Astrocyte of the spinal cord (primary cell): ENCODE measurements around the gene NIP7.

Source experiments
- DNase-seq: peaks from one replicate; pipeline ENCODE4 v3.0.0; 2011; ENCODE audit warnings: low read depth, low spot score
- H3K4me3 ChIP-seq: 2 replicates; pipeline ENCODE4 v1.5.1; 2011; ENCODE audit warnings: low read depth, mild to moderate bottlenecking, low read length, moderate library complexity
- in situ Hi-C: cut with HindIII; loops from 2 replicates; pipeline ENCODE4 v1.10.0; 2017; ENCODE audit warnings: low sequenced_read_pairs
- TF ChIP-seq, protein P1 (sequence below): IDR thresholded peaks from 2 replicates; pipeline ENCODE4 v1.5.1; 2012; ENCODE audit warnings: low read depth, mild to moderate bottlenecking, low read length, inconsistent platforms

NIP7 gene

DNA sequence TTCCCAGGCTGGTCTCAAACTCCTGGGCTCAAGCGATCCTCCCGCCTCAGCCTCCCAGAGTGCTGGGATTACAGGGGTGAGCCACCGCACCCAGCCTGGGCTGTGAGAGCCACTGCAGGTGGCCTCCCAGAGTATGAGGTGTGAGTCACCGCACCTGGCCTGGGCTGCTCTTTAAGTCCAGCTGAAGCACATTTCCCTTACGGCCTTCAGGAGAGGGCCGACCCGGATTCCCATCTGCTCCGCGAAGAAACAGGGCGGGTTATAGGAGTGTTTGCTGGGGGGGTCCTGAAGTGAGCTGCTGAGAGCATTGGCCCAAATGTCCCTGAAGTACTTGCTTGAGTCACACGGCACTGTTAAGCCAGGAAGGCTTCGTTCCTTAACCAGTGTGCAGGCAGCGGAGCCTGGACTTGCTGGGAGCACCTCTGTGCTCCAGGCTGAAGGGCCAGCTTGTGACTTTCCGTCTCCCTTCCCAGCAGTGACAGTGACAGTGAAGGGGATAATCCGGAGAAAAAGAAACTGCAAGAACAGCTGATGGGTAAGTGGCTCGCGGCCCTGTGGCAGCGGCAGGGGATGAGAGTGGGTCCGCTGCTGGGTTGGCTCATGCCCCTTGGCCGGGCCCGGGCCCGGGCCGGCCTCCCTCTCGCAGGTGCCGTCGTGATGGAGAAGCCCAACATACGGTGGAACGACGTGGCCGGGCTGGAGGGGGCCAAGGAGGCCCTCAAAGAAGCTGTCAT lies 21.2 kb upstream of the NIP7 start:
- in situ Hi-C loops: no loop called here
- no peak overlapping the region for H3K4me3 ChIP-seq
- DNase-seq: no peak
- TF ChIP-seq, protein P1, sequence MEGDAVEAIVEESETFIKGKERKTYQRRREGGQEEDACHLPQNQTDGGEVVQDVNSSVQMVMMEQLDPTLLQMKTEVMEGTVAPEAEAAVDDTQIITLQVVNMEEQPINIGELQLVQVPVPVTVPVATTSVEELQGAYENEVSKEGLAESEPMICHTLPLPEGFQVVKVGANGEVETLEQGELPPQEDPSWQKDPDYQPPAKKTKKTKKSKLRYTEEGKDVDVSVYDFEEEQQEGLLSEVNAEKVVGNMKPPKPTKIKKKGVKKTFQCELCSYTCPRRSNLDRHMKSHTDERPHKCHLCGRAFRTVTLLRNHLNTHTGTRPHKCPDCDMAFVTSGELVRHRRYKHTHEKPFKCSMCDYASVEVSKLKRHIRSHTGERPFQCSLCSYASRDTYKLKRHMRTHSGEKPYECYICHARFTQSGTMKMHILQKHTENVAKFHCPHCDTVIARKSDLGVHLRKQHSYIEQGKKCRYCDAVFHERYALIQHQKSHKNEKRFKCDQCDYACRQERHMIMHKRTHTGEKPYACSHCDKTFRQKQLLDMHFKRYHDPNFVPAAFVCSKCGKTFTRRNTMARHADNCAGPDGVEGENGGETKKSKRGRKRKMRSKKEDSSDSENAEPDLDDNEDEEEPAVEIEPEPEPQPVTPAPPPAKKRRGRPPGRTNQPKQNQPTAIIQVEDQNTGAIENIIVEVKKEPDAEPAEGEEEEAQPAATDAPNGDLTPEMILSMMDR: no peak

DNA sequence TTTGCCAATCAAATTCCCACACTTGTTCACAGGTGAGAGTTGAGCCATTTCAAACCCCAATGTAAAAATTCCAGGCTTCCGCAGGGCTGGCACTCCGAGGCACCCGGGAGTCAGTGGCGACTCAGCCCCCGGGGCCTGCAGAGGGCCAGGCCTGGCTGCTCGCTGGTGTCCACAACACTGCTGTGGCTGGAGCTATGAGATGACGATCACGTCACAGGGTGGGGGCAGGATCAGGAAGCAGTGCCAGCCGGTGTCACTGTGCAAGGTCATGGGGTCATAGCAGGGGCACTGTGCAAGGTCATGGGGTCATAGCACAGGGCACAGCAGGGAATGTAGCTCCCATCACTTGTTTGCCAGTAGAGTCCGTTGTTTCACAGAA lies 20.7 kb upstream of the NIP7 start:
- in situ Hi-C loops: no loop called here
- no peak for DNase-seq
- no peak overlapping the region for H3K4me3 ChIP-seq
- TF ChIP-seq, protein P1: no peak

DNA sequence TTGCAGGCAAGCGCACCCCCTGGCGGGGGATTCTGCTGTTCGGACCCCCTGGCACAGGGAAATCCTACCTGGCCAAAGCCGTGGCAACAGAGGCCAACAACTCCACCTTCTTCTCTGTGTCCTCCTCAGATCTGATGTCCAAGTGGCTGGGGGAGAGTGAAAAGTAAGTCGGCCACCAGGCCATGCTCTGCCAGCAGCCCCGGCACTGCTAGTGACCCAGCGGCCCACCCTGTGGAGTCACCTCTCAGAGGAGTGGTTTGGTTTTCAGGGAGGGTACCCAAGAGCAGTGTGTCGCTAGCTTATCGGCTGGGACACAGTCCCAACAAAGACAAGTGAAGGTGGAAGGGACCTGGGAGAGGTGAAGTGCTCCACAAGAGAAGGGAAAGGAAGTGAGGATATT lies 20.2 kb upstream of the NIP7 start:
- TF ChIP-seq, protein P1: no peak
- no peak for DNase-seq
- in situ Hi-C loops: no loop called here
- H3K4me3 ChIP-seq: no peak overlapping the region

DNA sequence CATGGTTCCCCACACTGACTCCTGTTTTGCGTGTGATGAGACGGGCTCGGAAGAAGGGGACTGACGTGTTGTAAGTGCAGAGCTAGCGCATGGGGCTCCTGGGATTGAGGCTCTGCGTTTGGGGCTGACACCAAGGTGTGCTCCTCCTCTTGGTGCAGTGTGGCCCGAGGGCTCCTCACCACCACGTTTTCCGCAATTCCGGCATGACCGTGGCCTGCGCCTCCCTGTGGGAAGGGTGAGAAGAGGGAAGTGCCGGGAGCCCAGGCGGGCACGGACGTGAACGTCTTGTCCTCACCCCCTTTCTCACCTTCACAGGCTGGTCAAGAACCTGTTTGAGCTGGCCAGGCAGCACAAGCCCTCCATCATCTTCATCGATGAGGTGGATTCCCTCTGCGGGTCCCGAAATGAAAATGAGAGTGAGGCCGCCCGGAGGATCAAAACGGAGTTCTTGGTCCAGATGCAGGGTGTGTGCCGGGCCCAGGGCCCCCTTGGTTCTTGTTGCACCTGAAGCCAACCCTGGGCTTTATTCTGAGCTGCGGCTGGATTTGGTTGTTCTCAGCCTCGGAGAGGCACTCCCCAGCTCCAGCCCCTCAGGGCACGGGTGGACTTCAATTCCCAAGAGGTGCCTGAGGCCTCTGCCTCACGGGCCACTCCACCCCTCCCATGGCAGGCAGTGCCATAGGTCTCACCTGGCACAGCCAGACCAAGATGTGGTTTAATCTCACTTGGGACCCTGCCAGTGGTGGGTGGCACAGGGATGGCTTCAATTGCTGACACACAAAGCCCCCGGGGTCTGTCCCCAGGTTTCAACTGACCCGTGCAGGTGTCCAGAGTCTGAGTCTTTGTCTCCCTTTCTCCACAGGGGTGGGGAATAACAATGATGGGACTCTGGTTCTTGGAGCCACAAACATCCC lies 19.5 kb upstream of the NIP7 start:
- in situ Hi-C loops: no loop called here
- no peak for DNase-seq
- no peak overlapping the region for H3K4me3 ChIP-seq
- TF ChIP-seq, protein P1: no peak

DNA sequence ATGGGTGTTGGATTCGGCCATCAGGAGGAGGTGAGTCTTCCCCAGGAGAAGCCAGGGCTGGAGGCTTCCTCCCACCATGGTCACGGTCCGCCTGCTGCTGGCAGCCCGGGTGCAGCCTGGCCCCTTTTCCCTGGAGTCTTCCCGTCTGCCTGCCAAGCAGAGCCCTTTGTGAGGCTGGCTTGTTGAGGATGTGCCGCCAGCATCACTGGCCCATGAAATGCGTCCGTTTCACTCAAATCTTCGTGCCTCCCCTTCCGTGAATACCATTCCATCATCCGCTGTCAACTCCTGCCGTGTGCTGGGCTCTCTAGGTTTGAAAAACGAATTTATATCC lies 18.9 kb upstream of the NIP7 start:
- TF ChIP-seq, protein P1: no peak
- H3K4me3 ChIP-seq: no peak overlapping the region
- in situ Hi-C loops: no loop called here
- no peak for DNase-seq

DNA sequence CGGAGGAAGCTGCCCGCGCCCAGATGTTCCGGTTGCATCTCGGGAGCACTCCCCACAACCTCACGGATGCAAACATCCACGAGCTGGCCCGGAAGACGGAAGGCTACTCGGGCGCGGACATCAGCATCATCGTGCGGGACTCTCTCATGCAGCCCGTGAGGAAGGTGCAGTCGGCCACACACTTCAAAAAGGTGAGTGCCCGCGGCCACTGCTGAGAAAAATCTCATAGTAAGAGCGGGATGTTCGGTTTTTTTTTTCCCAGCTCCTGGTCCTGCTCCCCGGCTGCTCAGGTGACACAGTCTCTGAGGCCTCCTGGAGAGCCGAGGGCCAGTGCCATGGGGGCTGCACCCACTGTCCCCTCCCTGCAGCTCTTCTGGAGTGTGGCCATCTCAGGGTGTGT lies 18.5 kb upstream of the NIP7 start:
- in situ Hi-C loops: no loop called here

More for the DNA sequence above, 18.5 kb upstream of the NIP7 start:
- no peak overlapping the region for H3K4me3 ChIP-seq
- no peak for DNase-seq
- TF ChIP-seq, protein P1: no peak
